Smooth muscle cell (in vitro differentiated cells): ENCODE data around the gene PIGX. TPM values are rescaled to one million over a fixed set of nuclear protein-coding genes. Genes with fewer than 3 reads are reported as not detected.

Experiments used
- DNase-seq: peaks from one replicate; lab custom pipeline; 2025; ENCODE audit not compliant: unreplicated experiment; lab: John Stamatoyannopoulos, UW
- H2AFZ ChIP-seq: fragments of 200-600 bp; sonication (generic); 2 replicates; pipeline ENCODE4 v1.6.0; 2016; ENCODE audit warnings: antibody characterized with exemption, low read depth, mild to moderate bottlenecking
- H3F3A ChIP-seq: fragments of 200-600 bp; sonication (generic); 2 replicates; pipeline ENCODE4 v1.6.0; 2017; ENCODE audit warnings: antibody characterized with exemption, low read depth
- H3K27ac ChIP-seq: fragments of 200-600 bp; sonication (generic); 2 replicates; pipeline ENCODE4 v1.5.1; 2016; ENCODE audit warnings: low read depth, mild to moderate bottlenecking
- H3K27me3 ChIP-seq: fragments of 200-600 bp; sonication (generic); 2 replicates; pipeline ENCODE4 v1.6.1; 2016; ENCODE audit warnings: low read depth, mild to moderate bottlenecking
- H3K36me3 ChIP-seq: fragments of 200-600 bp; sonication (generic); 2 replicates; pipeline ENCODE4 v1.5.1; 2016; ENCODE audit warnings: low read depth
- H3K4me1 ChIP-seq: fragments of 200-600 bp; sonication (generic); 2 replicates; pipeline ENCODE4 v1.5.1; 2016; ENCODE audit warnings: low read depth
- H3K4me2 ChIP-seq: fragments of 200-600 bp; sonication (generic); 2 replicates; pipeline ENCODE4 v1.6.0; 2016; ENCODE audit warnings: mild to moderate bottlenecking
- H3K4me3 ChIP-seq: fragments of 200-600 bp; sonication (generic); 2 replicates; pipeline ENCODE4 v1.5.1; 2016; ENCODE audit warnings: mild to moderate bottlenecking
- H3K79me2 ChIP-seq: fragments of 200-600 bp; sonication (generic); 2 replicates; pipeline ENCODE4 v1.6.0; 2016; ENCODE audit warnings: low read depth, mild to moderate bottlenecking
- H3K9ac ChIP-seq: fragments of 200-600 bp; sonication (generic); 2 replicates; pipeline ENCODE4 v1.6.0; 2016; ENCODE audit warnings: low read depth
- H3K9me3 ChIP-seq: fragments of 200-600 bp; sonication (generic); replicated peaks from 2 replicates; pipeline ENCODE4 v1.5.1; 2016; ENCODE audit warnings: low read depth
- H4K20me1 ChIP-seq: fragments of 200-600 bp; sonication (generic); 2 replicates; pipeline ENCODE4 v1.6.0; 2016; ENCODE audit warnings: low read depth
- CTCF ChIP-seq: fragments of 200-600 bp; sonication (generic); IDR thresholded peaks from 2 replicates; pipeline ENCODE4 v1.5.1; 2017; ENCODE audit warnings: borderline replicate concordance, mild to moderate bottlenecking, antibody characterized with exemption; ENCODE audit not compliant: insufficient read depth, poor library complexity, severe bottlenecking
- WGBS: methylation state at CpG from one replicate; pipeline ENCODE4 v1.1.7; 2016; ENCODE audit warnings: low lambda C conversion rate; 5-methylcytosine and 5-hydroxymethylcytosine counted together
- polyA plus RNA-seq: library from polyadenylated mRNA; unstranded; fragments of >200 nt; fragmentation: Nextera tagmentation; extraction: Ambion mirVana; gene quantifications from 2 replicates; pipeline ENCODE4 v1.2.1, GENCODE V29; 2016
- total RNA-seq: library from RNA; depleted of rRNA; stranded (reverse); fragments of >200 nt; gene quantifications from 2 replicates; pipeline ENCODE4 v1.2.3, GENCODE V29; 2014

The PIGX gene
- total and polyA plus RNA-seq, 2 experiments from 2014 or later, result 27.6 to 34.6 TPM

- H3K27ac ChIP-seq, result no peak overlapping the region
- H3K9me3 ChIP-seq, result no peaks in the 10 kb centered on the region
- H3K4me1 ChIP-seq, result no peaks in the 10 kb centered on the region
- H3K79me2 ChIP-seq, result no peaks in the 10 kb centered on the region
- no peak overlapping the region for H3K4me2 ChIP-seq
- no peak overlapping the region for H3K9ac ChIP-seq
- no peaks in the 10 kb centered on the region for H4K20me1 ChIP-seq
- 78% methylated on average over 1 of the region's 1 CpG for WGBS
- no peak for TF ChIP-seq CTCF
- H2AFZ ChIP-seq, result no peak overlapping the region
- no peaks in the 10 kb centered on the region for H3K36me3 ChIP-seq
- H3K27me3 ChIP-seq, result peaks cover 5% of the 10 kb centered on the region
- no peak overlapping the region for H3K4me3 ChIP-seq
- no peaks in the 10 kb centered on the region for H3F3A ChIP-seq
- DNase-seq, result no peak
Observed at GRCh38 chr3:196677931-196678330, 34.2 kb upstream of the PIGX start.

GRCh38 chr3:196684548-196685407, 27.4 kb upstream of the PIGX start:
- Histone ChIP-seq H3K27me3 (no peaks in the 10 kb centered on the region), H3K36me3 (no peaks in the 10 kb centered on the region), H2AFZ (peak overlapping the region; percentile 56), H3K79me2 (no peaks in the 10 kb centered on the region), H3K4me3 (no peak overlapping the region), H3K9me3 (no peaks in the 10 kb centered on the region), H3K27ac (no peak overlapping the region), H3F3A (no peaks in the 10 kb centered on the region), H4K20me1 (no peaks in the 10 kb centered on the region), H3K9ac (no peak overlapping the region), H3K4me1 (peaks cover 4% of the 10 kb centered on the region), H3K4me2 (no peak overlapping the region)
- WGBS, result 53% methylated on average over 24 of the region's 24 CpGs
- TF ChIP-seq CTCF, result peak; percentile 80
- peak; percentile 9 for DNase-seq

GRCh38 chr3:196686436-196686835, 25.7 kb upstream of the PIGX start:
- WGBS, result 93% methylated on average over 2 of the region's 2 CpGs
- no peak overlapping the region for H3K27ac ChIP-seq

More at GRCh38 chr3:196686436-196686835, 25.7 kb upstream of the PIGX start:
- H3K4me3 ChIP-seq, result no peak overlapping the region
- H3K4me1 ChIP-seq, result peaks cover 4% of the 10 kb centered on the region
- DNase-seq, result no peak
- no peak overlapping the region for H3K9ac ChIP-seq
- H3F3A ChIP-seq, result no peaks in the 10 kb centered on the region
- no peak for TF ChIP-seq CTCF
- H3K4me2 ChIP-seq, result no peak overlapping the region
- no peaks in the 10 kb centered on the region for H3K27me3 ChIP-seq
- H3K79me2 ChIP-seq, result no peaks in the 10 kb centered on the region
- no peaks in the 10 kb centered on the region for H3K9me3 ChIP-seq
- no peak overlapping the region for H2AFZ ChIP-seq
- no peaks in the 10 kb centered on the region for H3K36me3 ChIP-seq
- no peaks in the 10 kb centered on the region for H4K20me1 ChIP-seq
